Measurements from ENCODE around the gene WFDC5.

GRCh38 chr20:45157962-45158361 lies 43.0 kb upstream of the WFDC5 start:
- TF ChIP-seq CTCF (IDR thresholded peaks at IDR 0.05; ENCODE audit: insufficient read depth, low read length, poor library complexity, severe bottlenecking), result no peak
- TF ChIP-seq EZH2phosphoT487 (conservative IDR thresholded peaks at IDR 0.05; ENCODE audit: low read length), result no peak

All from SU-DHL-6 (cell line).